Measurements from ENCODE around the gene LIMS2. TPM values are rescaled to one million over a fixed set of nuclear protein-coding genes. Genes with fewer than 3 reads are reported as not detected.

Gene LIMS2
- total RNA-seq, 1 experiment from 2014 or later = 8.9 TPM

DNA sequence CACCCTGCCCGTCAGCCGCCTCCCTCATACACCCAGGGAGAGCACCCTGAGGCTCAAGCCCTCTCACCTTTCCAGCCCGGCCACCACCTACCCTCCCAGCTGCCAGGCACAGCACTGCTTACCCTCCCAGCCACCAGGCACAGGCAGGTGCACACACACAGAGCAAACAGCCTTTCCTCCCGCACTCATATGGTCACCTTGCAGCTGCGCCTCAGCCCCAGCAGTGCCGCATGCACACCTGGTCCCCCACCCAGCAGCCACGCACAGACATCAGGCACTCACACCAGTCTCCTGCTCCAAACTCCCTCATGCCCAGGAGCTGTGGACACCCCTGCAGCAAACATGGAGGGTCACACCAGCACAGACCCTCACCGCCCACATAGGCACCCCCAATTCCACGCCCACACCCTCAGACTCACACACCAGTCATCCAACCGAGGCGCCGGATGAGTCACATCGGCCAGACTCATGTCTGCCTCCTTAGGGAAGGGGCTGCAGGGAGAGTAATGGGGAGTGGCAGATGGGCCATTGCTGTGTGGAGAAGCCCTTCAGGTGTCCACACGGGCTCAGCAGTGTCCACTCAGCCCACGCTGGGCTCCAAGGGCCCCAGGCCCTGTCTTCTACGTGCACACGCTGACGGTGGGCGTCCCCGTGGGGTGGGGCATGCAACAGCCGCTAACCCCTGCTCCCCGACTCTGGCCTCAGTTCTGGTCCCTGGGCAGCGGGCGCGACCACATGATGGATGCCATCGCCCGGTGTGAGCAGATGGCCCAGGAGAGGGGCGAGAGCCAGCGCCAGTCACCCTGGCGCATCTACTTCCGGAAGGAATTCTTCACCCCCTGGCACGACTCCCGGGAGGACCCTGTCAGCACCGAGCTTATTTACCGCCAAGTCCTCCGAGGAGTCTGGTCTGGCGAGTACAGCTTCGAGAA, 51.7 kb downstream of the LIMS2 start:
- no peak for TF ChIP-seq SIN3A (IDR thresholded peaks at IDR 0.05; ENCODE audit: borderline replicate concordance, insufficient read depth, low read depth, low read length)
- TF ChIP-seq, protein P1, sequence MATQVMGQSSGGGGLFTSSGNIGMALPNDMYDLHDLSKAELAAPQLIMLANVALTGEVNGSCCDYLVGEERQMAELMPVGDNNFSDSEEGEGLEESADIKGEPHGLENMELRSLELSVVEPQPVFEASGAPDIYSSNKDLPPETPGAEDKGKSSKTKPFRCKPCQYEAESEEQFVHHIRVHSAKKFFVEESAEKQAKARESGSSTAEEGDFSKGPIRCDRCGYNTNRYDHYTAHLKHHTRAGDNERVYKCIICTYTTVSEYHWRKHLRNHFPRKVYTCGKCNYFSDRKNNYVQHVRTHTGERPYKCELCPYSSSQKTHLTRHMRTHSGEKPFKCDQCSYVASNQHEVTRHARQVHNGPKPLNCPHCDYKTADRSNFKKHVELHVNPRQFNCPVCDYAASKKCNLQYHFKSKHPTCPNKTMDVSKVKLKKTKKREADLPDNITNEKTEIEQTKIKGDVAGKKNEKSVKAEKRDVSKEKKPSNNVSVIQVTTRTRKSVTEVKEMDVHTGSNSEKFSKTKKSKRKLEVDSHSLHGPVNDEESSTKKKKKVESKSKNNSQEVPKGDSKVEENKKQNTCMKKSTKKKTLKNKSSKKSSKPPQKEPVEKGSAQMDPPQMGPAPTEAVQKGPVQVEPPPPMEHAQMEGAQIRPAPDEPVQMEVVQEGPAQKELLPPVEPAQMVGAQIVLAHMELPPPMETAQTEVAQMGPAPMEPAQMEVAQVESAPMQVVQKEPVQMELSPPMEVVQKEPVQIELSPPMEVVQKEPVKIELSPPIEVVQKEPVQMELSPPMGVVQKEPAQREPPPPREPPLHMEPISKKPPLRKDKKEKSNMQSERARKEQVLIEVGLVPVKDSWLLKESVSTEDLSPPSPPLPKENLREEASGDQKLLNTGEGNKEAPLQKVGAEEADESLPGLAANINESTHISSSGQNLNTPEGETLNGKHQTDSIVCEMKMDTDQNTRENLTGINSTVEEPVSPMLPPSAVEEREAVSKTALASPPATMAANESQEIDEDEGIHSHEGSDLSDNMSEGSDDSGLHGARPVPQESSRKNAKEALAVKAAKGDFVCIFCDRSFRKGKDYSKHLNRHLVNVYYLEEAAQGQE (IDR thresholded peaks at IDR 0.05; ENCODE audit: insufficient read depth in 1 of 2, low read depth in 2 of 2, low read length in 1 of 2) = no peak
- TF ChIP-seq POLR2AphosphoS5 (IDR thresholded peaks at IDR 0.05; ENCODE audit: low read depth, low read length) = no peak
- no peak for TF ChIP-seq CTCF (IDR thresholded peaks at IDR 0.05)
- TF ChIP-seq TCF7L2 (IDR thresholded peaks at IDR 0.05; ENCODE audit: low read depth, low read length) = no peak
- intact Hi-C loops (cut with micrococcal nuclease; ENCODE audit: unreplicated experiment) = no loop called here
- H3K9me3 ChIP-seq (ENCODE audit: control insufficient read depth, insufficient read depth, low read depth, low read length) = no peaks in the 10 kb centered on the region
- no peaks in the 10 kb centered on the region for H3K36me3 ChIP-seq (ENCODE audit: control insufficient read depth, insufficient read depth, low read length)
- POLR2A ChIA-PET = no interaction called here
- no peak overlapping the region for H3K4me3 ChIP-seq (ENCODE audit: low read depth in 2 of 2, low read length in 2 of 2)
- H3K4me1 ChIP-seq (ENCODE audit: control insufficient read depth, insufficient read depth, low read length) = no peaks in the 10 kb centered on the region
- no peaks in the 10 kb centered on the region for H3K27me3 ChIP-seq (ENCODE audit: control insufficient read depth, insufficient read depth, low read length)
- ATAC-seq (no peak), DNase-seq (ENCODE audit: low read depth, low spot score) (no peak)
- in situ Hi-C loops (cut with HindIII; ENCODE audit: low pct_unique_long_range_greater_than_20kb, low sequenced_read_pairs) = no loop called here
- CTCF ChIA-PET = interaction anchor here (0.7 kb wide), 2 partner anchors 19 to 109 kb away, joined by 3 to 11 read pairs; no protein-coding TSS in a partner anchor
- BruUV-seq (replicated peaks) = no TSS peak
- no peak overlapping the region for H3K27ac ChIP-seq (ENCODE audit: low read length)

GRCh38 chr2:127622561-127623387, 52.6 kb downstream of the LIMS2 start:
- no peaks in the 10 kb centered on the region for H3K9me3 ChIP-seq (ENCODE audit: control insufficient read depth, insufficient read depth, low read depth, low read length)
- no peak overlapping the region for H3K27ac ChIP-seq (ENCODE audit: low read length)
- no peak overlapping the region for H3K4me3 ChIP-seq (ENCODE audit: low read depth in 2 of 2, low read length in 2 of 2)
- DNase-seq (ENCODE audit: low read depth, low spot score) (no peak), ATAC-seq (no peak)
- ChIA-PET CTCF (interaction anchor here (0.7 kb wide), 1 partner anchor 18 kb away, joined by 3 read pairs; no protein-coding TSS in a partner anchor), POLR2A (no interaction called here)
- BruUV-seq (replicated peaks) = no TSS peak
- intact Hi-C loops (cut with micrococcal nuclease; ENCODE audit: unreplicated experiment) (no loop called here), in situ Hi-C loops (cut with HindIII; ENCODE audit: low pct_unique_long_range_greater_than_20kb, low sequenced_read_pairs) (no loop called here)
- TF ChIP-seq POLR2AphosphoS5 (IDR thresholded peaks at IDR 0.05; ENCODE audit: low read depth, low read length) (no peak), SIN3A (IDR thresholded peaks at IDR 0.05; ENCODE audit: borderline replicate concordance, insufficient read depth, low read depth, low read length) (no peak), CTCF (IDR thresholded peaks at IDR 0.05) (no peak), TCF7L2 (IDR thresholded peaks at IDR 0.05; ENCODE audit: low read depth, low read length) (no peak)
- TF ChIP-seq, protein P1 (IDR thresholded peaks at IDR 0.05; ENCODE audit: insufficient read depth in 1 of 2, low read depth in 2 of 2, low read length in 1 of 2) = no peak
- H3K27me3 ChIP-seq (ENCODE audit: control insufficient read depth, insufficient read depth, low read length) = no peaks in the 10 kb centered on the region
- H3K36me3 ChIP-seq (ENCODE audit: control insufficient read depth, insufficient read depth, low read length) = no peaks in the 10 kb centered on the region
- H3K4me1 ChIP-seq (ENCODE audit: control insufficient read depth, insufficient read depth, low read length) = no peaks in the 10 kb centered on the region

Data from Panc1 (cell line).